Measurements from ENCODE around the gene NT5C1B.

DNA sequence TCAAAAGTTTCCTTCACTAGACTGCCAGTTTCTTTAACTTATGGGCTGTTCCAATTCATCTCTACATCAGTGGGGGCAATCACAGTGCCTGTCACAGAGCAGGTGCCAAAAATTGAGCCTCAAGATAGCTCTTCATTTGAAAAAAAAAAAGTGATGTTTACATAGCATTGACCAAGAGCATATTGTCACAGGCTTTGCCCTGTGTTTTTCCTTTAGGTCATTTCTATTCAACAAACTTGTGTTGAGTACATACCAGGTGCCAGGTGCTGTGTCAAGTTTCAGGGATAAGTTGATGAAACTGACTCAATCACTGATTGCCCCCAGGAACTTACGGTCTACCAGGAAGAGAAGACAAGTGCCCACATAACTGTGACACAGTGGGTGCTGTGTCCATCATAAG is 22.2 kb upstream of the NT5C1B start:
- TF ChIP-seq, protein P1, sequence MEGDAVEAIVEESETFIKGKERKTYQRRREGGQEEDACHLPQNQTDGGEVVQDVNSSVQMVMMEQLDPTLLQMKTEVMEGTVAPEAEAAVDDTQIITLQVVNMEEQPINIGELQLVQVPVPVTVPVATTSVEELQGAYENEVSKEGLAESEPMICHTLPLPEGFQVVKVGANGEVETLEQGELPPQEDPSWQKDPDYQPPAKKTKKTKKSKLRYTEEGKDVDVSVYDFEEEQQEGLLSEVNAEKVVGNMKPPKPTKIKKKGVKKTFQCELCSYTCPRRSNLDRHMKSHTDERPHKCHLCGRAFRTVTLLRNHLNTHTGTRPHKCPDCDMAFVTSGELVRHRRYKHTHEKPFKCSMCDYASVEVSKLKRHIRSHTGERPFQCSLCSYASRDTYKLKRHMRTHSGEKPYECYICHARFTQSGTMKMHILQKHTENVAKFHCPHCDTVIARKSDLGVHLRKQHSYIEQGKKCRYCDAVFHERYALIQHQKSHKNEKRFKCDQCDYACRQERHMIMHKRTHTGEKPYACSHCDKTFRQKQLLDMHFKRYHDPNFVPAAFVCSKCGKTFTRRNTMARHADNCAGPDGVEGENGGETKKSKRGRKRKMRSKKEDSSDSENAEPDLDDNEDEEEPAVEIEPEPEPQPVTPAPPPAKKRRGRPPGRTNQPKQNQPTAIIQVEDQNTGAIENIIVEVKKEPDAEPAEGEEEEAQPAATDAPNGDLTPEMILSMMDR (IDR thresholded peaks at IDR 0.05) = no peak
- TF ChIP-seq POLR2A (IDR thresholded peaks at IDR 0.05) = no peak
